Measurements from ENCODE around the gene CFAP221. TPM values are rescaled to one million over a fixed set of nuclear protein-coding genes. Genes with fewer than 3 reads are reported as not detected.

The CFAP221 gene
- total and polyA plus RNA-seq, 8 donors: 10.1 to 25.3 (median 15.2) TPM

- TF ChIP-seq CTCF (IDR thresholded peaks at IDR 0.05): no peak
- no peak for ATAC-seq
- FAIRE-seq: no peak
These were observed 149.7 kb downstream of the CFAP221 start for GRCh38 chr2:119693967-119694366.

GRCh38 chr2:119694470-119694844 is 150.2 kb downstream of the CFAP221 start:
- H3K9me3 ChIP-seq: no peaks in the 10 kb centered on the region
- 50 to 52% methylated on average over 10 of the region's 10 CpGs for WGBS, 2 donors
- intact Hi-C loops (cut with DNase I): no loop called here
- DNase-seq: no peak
- no peak for FAIRE-seq
- peak in 2 of 4 donors; percentile 19 to 20 for ATAC-seq
- peaks cover 12 to 17% (median 15%) of the 10 kb centered on the region in 3 donors for H3K4me1 ChIP-seq
- no peak for TF ChIP-seq CTCF (IDR thresholded peaks at IDR 0.05)
- H3K27me3 ChIP-seq: no peaks in the 10 kb centered on the region
- peaks cover 0 to 2% (median 0%) of the 10 kb centered on the region in 3 donors for H3K36me3 ChIP-seq
- H3K27ac ChIP-seq: peak overlapping the region in 2 of 4 donors; percentile 33 to 51
- H3K4me3 ChIP-seq: no peak overlapping the region

More at GRCh38 chr2:119693967-119694366, 149.7 kb downstream of the CFAP221 start:
- no peaks in the 10 kb centered on the region for H3K9me3 ChIP-seq
- intact Hi-C loops (cut with DNase I): no loop called here
- no peaks in the 10 kb centered on the region for H3K27me3 ChIP-seq
- H3K36me3 ChIP-seq: peaks cover 0 to 3% (median 0%) of the 10 kb centered on the region in 3 donors
- H3K4me3 ChIP-seq: no peak overlapping the region
- DNase-seq: no peak
- H3K27ac ChIP-seq: no peak overlapping the region
- 85 to 91% methylated on average over 5 of the region's 5 CpGs for WGBS, 2 donors
- peaks cover 12 to 17% (median 15%) of the 10 kb centered on the region in 3 donors for H3K4me1 ChIP-seq

GRCh38 chr2:119694845-119695521 is 150.7 kb downstream of the CFAP221 start:
- WGBS, 2 donors: 15% methylated on average over 10 of the region's 10 CpGs

GRCh38 chr2:119696005-119696404 is 151.8 kb downstream of the CFAP221 start:
- H3K27ac ChIP-seq: no peak overlapping the region
- WGBS, 2 donors: 94 to 96% methylated on average over 3 of the region's 3 CpGs
- H3K9me3 ChIP-seq: no peaks in the 10 kb centered on the region
- FAIRE-seq: no peak
- H3K27me3 ChIP-seq: no peaks in the 10 kb centered on the region
- H3K36me3 ChIP-seq: no peaks in the 10 kb centered on the region
- no peak for TF ChIP-seq CTCF (IDR thresholded peaks at IDR 0.05)
- no peak for DNase-seq
- ATAC-seq: no peak
- H3K4me3 ChIP-seq: no peak overlapping the region
- intact Hi-C loops (cut with DNase I): no loop called here
- peaks cover 12 to 17% (median 15%) of the 10 kb centered on the region in 3 donors for H3K4me1 ChIP-seq

More at GRCh38 chr2:119694845-119695521, 150.7 kb downstream of the CFAP221 start:
- no peak for TF ChIP-seq CTCF (IDR thresholded peaks at IDR 0.05)
- ATAC-seq (peak; percentile 68 to 79 (median 71)), DNase-seq (peak in 1 of 6 donors; percentile 26), FAIRE-seq (no peak)
- Histone ChIP-seq H3K9me3 (no peaks in the 10 kb centered on the region), H3K27ac (peak overlapping the region in 2 of 4 donors; percentile 33 to 51), H3K4me1 (peaks cover 12 to 17% (median 15%) of the 10 kb centered on the region in 3 donors), H3K4me3 (no peak overlapping the region), H3K36me3 (no peaks in the 10 kb centered on the region), H3K27me3 (no peaks in the 10 kb centered on the region)
- intact Hi-C loops (cut with DNase I): no loop called here

GRCh38 chr2:119696494-119697030 is 152.3 kb downstream of the CFAP221 start:
- H3K9me3 ChIP-seq: no peaks in the 10 kb centered on the region
- H3K4me1 ChIP-seq: peaks cover 12 to 17% (median 15%) of the 10 kb centered on the region in 3 donors
- intact Hi-C loops (cut with DNase I): no loop called here
- H3K27me3 ChIP-seq: no peaks in the 10 kb centered on the region
- ATAC-seq: no peak
- no peaks in the 10 kb centered on the region for H3K36me3 ChIP-seq
- no peak for TF ChIP-seq CTCF (IDR thresholded peaks at IDR 0.05)
- FAIRE-seq: no peak
- no peak overlapping the region for H3K27ac ChIP-seq
- no peak overlapping the region for H3K4me3 ChIP-seq
- no peak for DNase-seq
- WGBS, 2 donors: 85 to 86% methylated on average over 6 of the region's 6 CpGs
